ENCODE measurements around the gene OR2Z1.

GRCh38 chr19:8738377-8738776, 16.9 kb downstream of the OR2Z1 start:
- TF ChIP-seq CTCF (IDR thresholded peaks at IDR 0.05; ENCODE audit: insufficient read depth, low read length) (no peak), SPI1 (IDR thresholded peaks at IDR 0.05; ENCODE audit: borderline replicate concordance, low read depth) (no peak), GABPA (IDR thresholded peaks at IDR 0.05; ENCODE audit: low read depth) (no peak)

Data from HL-60 (cell line).